Measurements from ENCODE around the gene TBC1D22A. TPM values are rescaled to one million over a fixed set of nuclear protein-coding genes. Genes with fewer than 3 reads are reported as not detected.
A peak's percentile ranks its signal among the peaks of the same experiment; 100 is the strongest.

TBC1D22A gene
- total and polyA plus RNA-seq, 9 of the 15 experiments (the other 6 are each of a cell fraction or from before 2014, with no cell fraction given) = 0.20 to 11.5 (median 5.2) TPM

GRCh38 chr22:46793497-46793896 is 31.0 kb downstream of the TBC1D22A start:
- no peaks in the 10 kb centered on the region for H3K9me3 ChIP-seq (replicated peaks; ENCODE audit: control insufficient read depth, insufficient read depth, low read depth, low read length)
- 93% methylated on average over 13 of the region's 23 CpGs for WGBS (ENCODE audit: insufficient coverage, low coverage, missing lambda C conversion rate)
- H2AFZ ChIP-seq (ENCODE audit: low read depth, low read length) = no peak overlapping the region
- H3K4me2 ChIP-seq (ENCODE audit: insufficient read depth, low read length) = no peak overlapping the region
- no peak overlapping the region for H3K27ac ChIP-seq (ENCODE audit: extremely low read depth, low read depth, low read length)
- intact Hi-C loops (cut with micrococcal nuclease) = no loop called here
- FAIRE-seq = no peak
- peaks cover 0 to 12% of the 10 kb centered on the region in 2 experiments; a peak in 3 of 5 replicates for H3K4me1 ChIP-seq (replicated peaks in 1 of 2; ENCODE audit: control insufficient read depth in 2 of 2, insufficient read depth in 2 of 2, low read length in 2 of 2)
- H3K9me1 ChIP-seq (ENCODE audit: control insufficient read depth, insufficient read depth, low read length) = no peaks in the 10 kb centered on the region
- CTCF ChIA-PET (ENCODE audit: low intra/inter-chr PET ratio) = no interaction called here
- H3K36me3 ChIP-seq (ENCODE audit: control insufficient read depth, insufficient read depth, low read length) = peaks cover 19% of the 10 kb centered on the region; the same call in 2 of the 3 replicates
- no peaks in the 10 kb centered on the region for H4K20me1 ChIP-seq (replicated peaks; ENCODE audit: control insufficient read depth, insufficient read depth, low read length)
- in situ Hi-C loops (cut with MboI) = no loop called here
- no TSS peak for BruUV-seq (replicated peaks)
- TF ChIP-seq GTF2F1 (IDR thresholded peaks at IDR 0.05; ENCODE audit: low read depth, low read length) = no peak
- no peaks in the 10 kb centered on the region for H3K79me2 ChIP-seq (ENCODE audit: control insufficient read depth, insufficient read depth, low read length)
- ATAC-seq = no peak
- H3K9ac ChIP-seq (ENCODE audit: insufficient read depth in 1 of 2, low read depth in 2 of 2, low read length in 2 of 2) = peak overlapping the region in 1 of 2 experiments; percentile 5; a peak in 1 of 4 replicates
- POLR2A ChIA-PET = no interaction called here
- H3K27me3 ChIP-seq (ENCODE audit: control insufficient read depth in 2 of 2, insufficient read depth in 2 of 2, low read length in 2 of 2) = no peaks in the 10 kb centered on the region
- no peak overlapping the region for H3K4me3 ChIP-seq
- no peak for DNase-seq (ENCODE audit: extremely low read depth in 1 of 4, low spot score in 3 of 4)

GRCh38 chr22:46794067-46794466 is 31.6 kb downstream of the TBC1D22A start:
- H3K27ac ChIP-seq (ENCODE audit: extremely low read depth, low read depth, low read length) = no peak overlapping the region
- no peaks in the 10 kb centered on the region for H3K79me2 ChIP-seq (ENCODE audit: control insufficient read depth, insufficient read depth, low read length)
- H3K36me3 ChIP-seq (ENCODE audit: control insufficient read depth, insufficient read depth, low read length) = peaks cover 21% of the 10 kb centered on the region; the same call in 2 of the 3 replicates
- TF ChIP-seq RBBP5 (IDR thresholded peaks at IDR 0.05; ENCODE audit: borderline replicate concordance, insufficient read depth, low read length, poor library complexity, severe bottlenecking) (no peak), PML (IDR thresholded peaks at IDR 0.05; ENCODE audit: low read length) (no peak), MTA2 (IDR thresholded peaks at IDR 0.05; ENCODE audit: low read depth) (no peak), MTA3 (IDR thresholded peaks at IDR 0.05; ENCODE audit: borderline replicate concordance) (no peak), CUX1 (CRISPR knock-in tag; IDR thresholded peaks at IDR 0.05) (no peak), U2AF2 (optimal IDR thresholded peaks at IDR 0.05; ENCODE audit: low read depth, low read length) (no peak), CREBBP (IDR thresholded peaks at IDR 0.05; ENCODE audit: low read depth, low read length) (no peak), GABPB2 (CRISPR knock-in tag; conservative IDR thresholded peaks at IDR 0.05) (no peak), NR2C2 (CRISPR knock-in tag; IDR thresholded peaks at IDR 0.05) (no peak), NR2C2 (tag; IDR thresholded peaks at IDR 0.05) (no peak), FOXK1 (CRISPR knock-in tag; IDR thresholded peaks at IDR 0.05; ENCODE audit: borderline replicate concordance) (no peak)

More at GRCh38 chr22:46794067-46794466, 31.6 kb downstream of the TBC1D22A start:
- no peaks in the 10 kb centered on the region for H3K27me3 ChIP-seq (ENCODE audit: control insufficient read depth in 2 of 2, insufficient read depth in 2 of 2, low read length in 2 of 2)
- no peaks in the 10 kb centered on the region for H4K20me1 ChIP-seq (replicated peaks; ENCODE audit: control insufficient read depth, insufficient read depth, low read length)
- H3K9me1 ChIP-seq (ENCODE audit: control insufficient read depth, insufficient read depth, low read length) = no peaks in the 10 kb centered on the region
- 69% methylated on average over 8 of the region's 12 CpGs for WGBS (ENCODE audit: insufficient coverage, low coverage, missing lambda C conversion rate)
- intact Hi-C loops (cut with micrococcal nuclease) = no loop called here
- H2AFZ ChIP-seq (ENCODE audit: low read depth, low read length) = no peak overlapping the region
- no peaks in the 10 kb centered on the region for H3K9me3 ChIP-seq (replicated peaks; ENCODE audit: control insufficient read depth, insufficient read depth, low read depth, low read length)
- ATAC-seq (no peak), DNase-seq (ENCODE audit: extremely low read depth in 1 of 4, low spot score in 3 of 4) (no peak), FAIRE-seq (no peak)
- no TSS peak for BruUV-seq (replicated peaks)
- ChIA-PET POLR2A (interaction anchor here (0.6 kb wide), 2 partner anchors 9 to 41 kb away, joined by 3 read pairs; no protein-coding TSS in a partner anchor), CTCF (ENCODE audit: low intra/inter-chr PET ratio) (no interaction called here)
- in situ Hi-C loops (cut with MboI) = no loop called here
- H3K4me1 ChIP-seq (replicated peaks in 1 of 2; ENCODE audit: control insufficient read depth in 2 of 2, insufficient read depth in 2 of 2, low read length in 2 of 2) = peaks cover 0 to 15% of the 10 kb centered on the region in 2 experiments; a peak in 3 of 5 replicates
- H3K9ac ChIP-seq (ENCODE audit: insufficient read depth in 1 of 2, low read depth in 2 of 2, low read length in 2 of 2) = no peak overlapping the region; a peak in 1 of 4 replicates
- H3K4me2 ChIP-seq (ENCODE audit: insufficient read depth, low read length) = no peak overlapping the region
- no peak overlapping the region for H3K4me3 ChIP-seq

Measured in K562 (cell line).